Ascending aorta (tissue), 2 donors: ENCODE data around the gene LNPK. TPM values are rescaled to one million over a fixed set of nuclear protein-coding genes. Genes with fewer than 3 reads are reported as not detected.

Experiments used
- DNase-seq, 2 donors: peaks; one replicate each; pipeline ENCODE4 v3.0.0-alpha.2; 2019; ENCODE audit warnings: low spot score in 2 of 2
- H3K27ac ChIP-seq, 2 donors: fragments of 200-600 bp; sonication (generic); one replicate each; pipeline ENCODE4 v1.5.1; 2016 to 2017; ENCODE audit warnings: mild to moderate bottlenecking in 1 of 2
- H3K27me3 ChIP-seq: fragments of 200-600 bp; sonication (generic); one replicate; pipeline ENCODE4 v1.5.1; 2017
- H3K36me3 ChIP-seq, 2 donors: fragments of 200-600 bp; sonication (generic); one replicate each; pipeline ENCODE4 v1.5.1; 2016
- H3K4me1 ChIP-seq, 2 donors: fragments of 200-600 bp; sonication (generic); one replicate each; pipeline ENCODE4 v1.5.1; 2016 to 2017; ENCODE audit warnings: mild to moderate bottlenecking in 1 of 2
- H3K4me3 ChIP-seq, 2 donors: fragments of 200-600 bp; sonication (generic); one replicate each; pipeline ENCODE4 v1.5.1; 2016 to 2017; ENCODE audit warnings: mild to moderate bottlenecking in 1 of 2
- H3K9me3 ChIP-seq, 2 donors: fragments of 200-600 bp; sonication (generic); one replicate each; pipeline ENCODE4 v1.5.1; 2016
- CTCF ChIP-seq, 3 experiments: fragments of 200-600 bp in 2 of 3; fragments of 450-650 bp in 1 of 3; sonication (generic) in 2 of 3; IDR thresholded peaks; one replicate each; pipeline ENCODE4 v1.5.1; 2016 to 2019; ENCODE audit warnings: antibody characterized with exemption in 3 of 3, mild to moderate bottlenecking in 1 of 3, moderate library complexity in 1 of 3
- intact Hi-C: fragments of 100-400 bp; cut with DNase I; formaldehyde crosslinking; loops from one replicate; pipeline ENCODE4 v1.15.1; 2023
- total RNA-seq: library from RNA; depleted of rRNA; stranded (reverse); fragments of >200 nt; gene quantifications from one replicate; pipeline ENCODE4 v1.1.0, GENCODE V29; 2016

The LNPK gene
- total RNA-seq, 1 donor from 2014 or later = 7.1 TPM

GRCh38 chr2:176025932-176026331 is 23.9 kb upstream of the LNPK start:
- intact Hi-C loops = no loop called here
- Histone ChIP-seq H3K27ac (no peak overlapping the region), H3K4me3 (no peak overlapping the region), H3K9me3 (no peaks in the 10 kb centered on the region), H3K4me1 (no peaks in the 10 kb centered on the region), H3K27me3 (no peaks in the 10 kb centered on the region), H3K36me3 (no peaks in the 10 kb centered on the region)
- no peak for TF ChIP-seq CTCF (IDR thresholded peaks at IDR 0.05)
- DNase-seq = no peak

GRCh38 chr2:176024083-176024482 is 22.0 kb upstream of the LNPK start:
- H3K36me3 ChIP-seq = no peaks in the 10 kb centered on the region
- H3K4me1 ChIP-seq = no peaks in the 10 kb centered on the region
- intact Hi-C loops = no loop called here
- no peak overlapping the region for H3K4me3 ChIP-seq
- no peak for TF ChIP-seq CTCF (IDR thresholded peaks at IDR 0.05)
- H3K27me3 ChIP-seq = no peaks in the 10 kb centered on the region
- H3K27ac ChIP-seq = no peak overlapping the region
- no peaks in the 10 kb centered on the region for H3K9me3 ChIP-seq
- no peak for DNase-seq

- intact Hi-C loops = no loop called here
- Histone ChIP-seq H3K36me3 (no peaks in the 10 kb centered on the region), H3K27me3 (no peaks in the 10 kb centered on the region), H3K4me1 (no peaks in the 10 kb centered on the region), H3K27ac (no peak overlapping the region), H3K9me3 (no peaks in the 10 kb centered on the region), H3K4me3 (no peak overlapping the region)
- TF ChIP-seq CTCF (IDR thresholded peaks at IDR 0.05) = no peak
- no peak for DNase-seq
These were observed 20.0 kb upstream of the LNPK start for GRCh38 chr2:176022048-176022447.

- no peaks in the 10 kb centered on the region for H3K9me3 ChIP-seq
- no peak overlapping the region for H3K4me3 ChIP-seq
- intact Hi-C loops = no loop called here
- no peak overlapping the region for H3K27ac ChIP-seq
- no peaks in the 10 kb centered on the region for H3K27me3 ChIP-seq
- TF ChIP-seq CTCF (IDR thresholded peaks at IDR 0.05) = no peak
- H3K36me3 ChIP-seq = no peaks in the 10 kb centered on the region
- no peaks in the 10 kb centered on the region for H3K4me1 ChIP-seq
- no peak for DNase-seq
These were observed 18.3 kb upstream of the LNPK start for GRCh38 chr2:176020400-176020799.

GRCh38 chr2:176018708-176019107 is 16.6 kb upstream of the LNPK start:
- DNase-seq = no peak
- Histone ChIP-seq H3K9me3 (no peaks in the 10 kb centered on the region), H3K4me1 (no peaks in the 10 kb centered on the region), H3K27ac (no peak overlapping the region), H3K27me3 (no peaks in the 10 kb centered on the region), H3K4me3 (no peak overlapping the region), H3K36me3 (no peaks in the 10 kb centered on the region)
- TF ChIP-seq CTCF (IDR thresholded peaks at IDR 0.05) = no peak
- intact Hi-C loops = no loop called here

- intact Hi-C loops = no loop called here
- H3K27ac ChIP-seq = no peak overlapping the region
- no peaks in the 10 kb centered on the region for H3K27me3 ChIP-seq
- DNase-seq = no peak
- no peaks in the 10 kb centered on the region for H3K9me3 ChIP-seq
- H3K4me1 ChIP-seq = no peaks in the 10 kb centered on the region
- TF ChIP-seq CTCF (IDR thresholded peaks at IDR 0.05) = no peak
- H3K4me3 ChIP-seq = no peak overlapping the region
- no peaks in the 10 kb centered on the region for H3K36me3 ChIP-seq
These were observed 7.4 kb upstream of the LNPK start for GRCh38 chr2:176009445-176009844.
